K562 (cell line): ENCODE results near the gene PTGER4. TPM values are rescaled to one million over a fixed set of nuclear protein-coding genes. Genes with fewer than 3 reads are reported as not detected.

Experiments
- ATAC-seq: fragments of 200-7000 bp; cut with Tn5 transposase; 3 replicates; pipeline ENCODE4 v1.9.1; 2020; ENCODE audit warnings: moderate library complexity
- BruUV-seq: library from RNA; stranded (reverse); fragments of 400-500 nt; replicated peaks from 2 replicates; lab custom pipeline; 2021; lab: Mats Ljungman, UMichigan
- CTCF ChIA-PET: fragments of 300-600 bp; formaldehyde crosslinking; extraction: SDS; loops from one replicate; lab custom pipeline; 2021; ENCODE audit warnings: low intra/inter-chr PET ratio; lab: Yijun Ruan, JAX
- POLR2A ChIA-PET: fragments of 300-600, 350-650 bp; sonication (Branson Sonifier 250); formaldehyde crosslinking; extraction: SDS; loops from one replicate; lab custom pipeline; 2021; ENCODE audit warnings: antibody characterized with exemption, inconsistent platforms; lab: Yijun Ruan, JAX
- DNase-seq, 4 experiments: peaks; one replicate each; pipeline versions ENCODE4 v3.0.0 to v3.0.0-alpha.2; 2011 to 2018; ENCODE audit warnings: low spot score in 3 of 4, mixed read lengths in 3 of 4; ENCODE audit errors: extremely low read depth in 1 of 4
- FAIRE-seq: peaks from 2 replicates; lab custom pipeline; 2011; peaks lifted over from hg19 to GRCh38; lab: Jason Lieb, UNC
- H2AFZ ChIP-seq: 2 replicates; pipeline ENCODE4 v1.6.0; 2011; ENCODE audit warnings: low read depth, low read length, control low read depth, inconsistent platforms
- H3K27ac ChIP-seq: fragments of 200-600 bp; 3 replicates; pipeline ENCODE4 v1.8.0; 2011; ENCODE audit warnings: low read depth, mild to moderate bottlenecking, control low read depth, inconsistent platforms, low read length, moderate library complexity, mixed read lengths; ENCODE audit errors: extremely low read depth
- H3K27me3 ChIP-seq, 2 experiments: fragments of 300-600 bp in 1 of 2; 2 replicates in 1 of 2; 3 replicates in 1 of 2; pipeline versions ENCODE4 v1.6.0 to v1.8.0; 2011; ENCODE audit warnings: inconsistent platforms in 2 of 2, low read length in 2 of 2, mild to moderate bottlenecking in 1 of 2, mixed read lengths in 1 of 2, moderate library complexity in 1 of 2; ENCODE audit not compliant: control insufficient read depth in 2 of 2, insufficient read depth in 2 of 2
- H3K36me3 ChIP-seq: fragments of 300-600 bp; 3 replicates; pipeline ENCODE4 v1.8.0; 2011; ENCODE audit warnings: mild to moderate bottlenecking, low read length, inconsistent platforms; ENCODE audit not compliant: control insufficient read depth, insufficient read depth
- H3K4me1 ChIP-seq, 2 experiments: fragments of 200-600 bp in 1 of 2; replicated peaks in 1 of 2; 2 replicates in 1 of 2; 3 replicates in 1 of 2; pipeline versions ENCODE4 v1.5.1 to v1.8.0; 2011; ENCODE audit warnings: inconsistent platforms in 2 of 2, low read length in 2 of 2, mild to moderate bottlenecking in 1 of 2, mixed read lengths in 1 of 2, moderate library complexity in 1 of 2; ENCODE audit not compliant: control insufficient read depth in 2 of 2, insufficient read depth in 2 of 2
- H3K4me2 ChIP-seq: 2 replicates; pipeline ENCODE4 v1.6.1; 2011; ENCODE audit warnings: low read length, control low read depth, inconsistent platforms, mixed read lengths; ENCODE audit not compliant: insufficient read depth
- H3K4me3 ChIP-seq: fragments of 200-600 bp; sonication (generic), shearing (Covaris generic); 2 replicates; pipeline ENCODE4 v1.5.1; 2016; ENCODE audit warnings: control low read depth, inconsistent platforms
- H3K79me2 ChIP-seq: fragments of 200-600 bp; 3 replicates; pipeline ENCODE4 v1.8.0; 2011; ENCODE audit warnings: low read length, inconsistent platforms; ENCODE audit not compliant: control insufficient read depth, insufficient read depth
- H3K9ac ChIP-seq, 2 experiments: 2 replicates each; pipeline versions ENCODE4 v1.6.0 to v1.6.1; 2011; ENCODE audit warnings: low read depth in 2 of 2, low read length in 2 of 2, control low read depth in 1 of 2, inconsistent platforms in 1 of 2, mild to moderate bottlenecking in 1 of 2, mixed read lengths in 1 of 2; ENCODE audit not compliant: insufficient read depth in 1 of 2
- H3K9me1 ChIP-seq: one replicate; pipeline ENCODE4 v1.6.0; 2011; ENCODE audit warnings: inconsistent platforms, mild to moderate bottlenecking, low read length, moderate library complexity; ENCODE audit not compliant: control insufficient read depth, insufficient read depth
- H3K9me3 ChIP-seq: replicated peaks from 2 replicates; pipeline ENCODE4 v1.5.1; 2011; ENCODE audit warnings: low read depth, low read length, inconsistent platforms; ENCODE audit not compliant: control insufficient read depth, insufficient read depth
- H4K20me1 ChIP-seq: replicated peaks from 2 replicates; pipeline ENCODE4 v1.6.1; 2011; ENCODE audit warnings: low read length, inconsistent platforms, mixed read lengths; ENCODE audit not compliant: control insufficient read depth, insufficient read depth
- CBX3 ChIP-seq, 2 experiments: IDR thresholded peaks; 1 replicate in 1 of 2; 2 replicates in 1 of 2; pipeline ENCODE4 v1.6.1; 2012; ENCODE audit warnings: inconsistent platforms in 2 of 2, low read length in 2 of 2, borderline replicate concordance in 1 of 2, control low read depth in 1 of 2
- SIN3A ChIP-seq, 2 experiments: fragments of 150-350 bp in 1 of 2; IDR thresholded peaks; 2 replicates each; pipeline ENCODE4 v1.6.1; 2011 to 2016; ENCODE audit warnings: borderline replicate concordance in 2 of 2, low read depth in 2 of 2, low read length in 2 of 2, mild to moderate bottlenecking in 2 of 2, moderate library complexity in 2 of 2; ENCODE audit not compliant: control insufficient read depth in 1 of 2
- ZBTB12 ChIP-seq: fragments of 250-450 bp; sonication (Bioruptor Pico); IDR thresholded peaks from 2 replicates; pipeline ENCODE4 v1.4.0; 2020
- ZBTB26 ChIP-seq: fragments of 450-650 bp; formaldehyde crosslinking; IDR thresholded peaks from 2 replicates; pipeline ENCODE4 v1.4.0; 2022; ENCODE audit warnings: missing genetic modification characterization
- WGBS: fragments of 100-300 bp; shearing (Covaris generic); methylation state at CpG from one replicate; pipeline ENCODE4 v1.1.6; 2016; ENCODE audit warnings: low coverage, mixed read lengths; ENCODE audit not compliant: insufficient coverage; ENCODE audit errors: missing lambda C conversion rate; 5-methylcytosine and 5-hydroxymethylcytosine counted together
- in situ Hi-C: fragments of 300-500 bp; cut with MboI; formaldehyde crosslinking; loops from 4 replicates; pipeline ENCODE4 v1.15.0; 2018; ENCODE audit warnings: inconsistent platforms, mixed read lengths
- intact Hi-C: fragments of 100-400 bp; cut with micrococcal nuclease; formaldehyde crosslinking; loops from 2 replicates; pipeline ENCODE4 v1.14.2; 2022
- polyA plus RNA-seq, 8 experiments: library from polyadenylated mRNA; depleted of rRNA in 4 of 8; stranded (reverse) in 5 of 8; unstranded in 3 of 8; fragments of >200 nt; fragmentation: Nextera tagmentation in 2 of 8; fragmentation: Illumina TruSeq in 1 of 8; extraction: Ambion mirVana in 2 of 8; extraction: Trizol in 1 of 8; gene quantifications; 2 replicates each; pipeline versions ENCODE4 v1.2.1 to v1.2.3, GENCODE V29; 2011 to 2014; ENCODE audit warnings: inconsistent platforms in 1 of 8, missing spikeins in 1 of 8
- total RNA-seq, 7 experiments: library from RNA; depleted of rRNA in 6 of 7; stranded (reverse); fragments of >200 nt in 6 of 7; fragmentation: Illumina TruSeq in 2 of 7; extraction: Trizol in 2 of 7; gene quantifications; 2 replicates each; pipeline versions ENCODE4 v1.2.1 to v1.2.3, GENCODE V29; 2011 to 2021; ENCODE audit warnings: low replicate concordance in 1 of 7

Gene PTGER4
- total and polyA plus RNA-seq, 9 of the 15 experiments (the other 6 are each of a cell fraction or from before 2014, with no cell fraction given) = 0.31 TPM; not detected in 8

GRCh38 chr5:40716590-40716989 is 36.9 kb downstream of the PTGER4 start:
- H3K4me2 ChIP-seq = no peak overlapping the region
- H3K9ac ChIP-seq = no peak overlapping the region
- ATAC-seq (no peak; the same call in 2 of the 3 replicates), DNase-seq (no peak), FAIRE-seq (no peak)
- ChIA-PET POLR2A (no interaction called here), CTCF (no interaction called here)
- no peaks in the 10 kb centered on the region for H3K27me3 ChIP-seq
- H2AFZ ChIP-seq = no peak overlapping the region
- in situ Hi-C loops = no loop called here
- no peaks in the 10 kb centered on the region for H4K20me1 ChIP-seq
- BruUV-seq = no TSS peak
- no peak overlapping the region for H3K27ac ChIP-seq
- no peak for TF ChIP-seq ZBTB26 (CRISPR knock-in tag)
- TF ChIP-seq CBX3 (IDR thresholded peaks at IDR 0.05; ENCODE audit: borderline replicate concordance in 1 of 2, low read length in 2 of 2) = no peak
- TF ChIP-seq SIN3A (IDR thresholded peaks at IDR 0.05; ENCODE audit: borderline replicate concordance in 2 of 2, control insufficient read depth in 1 of 2, low read depth in 2 of 2, low read length in 2 of 2) = no peak
- no peak for TF ChIP-seq ZBTB12 (CRISPR knock-in tag)
- no peaks in the 10 kb centered on the region for H3K79me2 ChIP-seq
- no peaks in the 10 kb centered on the region for H3K9me1 ChIP-seq
- H3K4me3 ChIP-seq = no peak overlapping the region
- no peaks in the 10 kb centered on the region for H3K4me1 ChIP-seq
- no peaks in the 10 kb centered on the region for H3K9me3 ChIP-seq
- intact Hi-C loops = no loop called here
- 0 out of 3 replicates have a peak, but pooled peaks cover 3% of the 10 kb centered on the region for H3K36me3 ChIP-seq
- WGBS = 62% methylated on average over 2 of the region's 2 CpGs
